PFSK-1 (cell line): ENCODE measurements around the gene TLE3.

ENCODE experiments used
- REST ChIP-seq, 2 experiments: IDR thresholded peaks; 2 replicates each; pipeline versions ENCODE4 v1.6.1 to v1.8.0; 2011 to 2012; ENCODE audit warnings: low read depth in 2 of 2, low read length in 2 of 2, control low read depth in 1 of 2, inconsistent platforms in 1 of 2, mild to moderate bottlenecking in 1 of 2, moderate library complexity in 1 of 2; ENCODE audit not compliant: insufficient read depth in 1 of 2
- SIN3A ChIP-seq: IDR thresholded peaks from 2 replicates; pipeline ENCODE4 v1.6.1; 2012; ENCODE audit warnings: mild to moderate bottlenecking, low read length, moderate library complexity, borderline replicate concordance; ENCODE audit not compliant: insufficient read depth
- TAF1 ChIP-seq: IDR thresholded peaks from 2 replicates; pipeline ENCODE4 v1.6.1; 2012; ENCODE audit warnings: low read length, control low read depth, borderline replicate concordance; ENCODE audit not compliant: insufficient read depth

GRCh38 chr15:69998541-69999391 lies 99.0 kb downstream of the TLE3 start:
- no peak for TF ChIP-seq REST (IDR thresholded peaks at IDR 0.05; ENCODE audit: insufficient read depth in 1 of 2, low read depth in 2 of 2, low read length in 2 of 2)
- no peak for TF ChIP-seq TAF1
- no peak for TF ChIP-seq SIN3A
